HL-60/S4 treated with phorbol 12-myristate 13-acetate at 8.2 ng/mL for 4 days and 3 days (cell line): Measurements from ENCODE around the gene TMEM269.

ENCODE experiments used
- in situ Hi-C: fragments of 300-500 bp; cut with MboI; formaldehyde crosslinking; loops from 2 replicates; pipeline ENCODE4 v1.15.0; 2022; ENCODE audit warnings: low sequenced_read_pairs

TMEM269 gene

GRCh38 chr1:42846257-42847110 is 61.7 kb downstream of the TMEM269 start, which contains the start of gene ZNF691:
ZNF691 (plus strand) TSS chr1:42846613; CDS start chr1:42849659, 3,046 bp downstream.
- in situ Hi-C loops, result no loop called here

- in situ Hi-C loops, result no loop called here
Measured at GRCh38 chr1:42847111-42847595, 62.4 kb downstream of the TMEM269 start.

- in situ Hi-C loops, result no loop called here
Measured at GRCh38 chr1:42847721-42848460, 63.1 kb downstream of the TMEM269 start.

GRCh38 chr1:42848823-42849537 is 64.2 kb downstream of the TMEM269 start:
- in situ Hi-C loops, result no loop called here

- in situ Hi-C loops, result no loop called here
Measured at GRCh38 chr1:42849944-42850343, 65.2 kb downstream of the TMEM269 start.
